ENCODE data around the gene AQP4.

DNA sequence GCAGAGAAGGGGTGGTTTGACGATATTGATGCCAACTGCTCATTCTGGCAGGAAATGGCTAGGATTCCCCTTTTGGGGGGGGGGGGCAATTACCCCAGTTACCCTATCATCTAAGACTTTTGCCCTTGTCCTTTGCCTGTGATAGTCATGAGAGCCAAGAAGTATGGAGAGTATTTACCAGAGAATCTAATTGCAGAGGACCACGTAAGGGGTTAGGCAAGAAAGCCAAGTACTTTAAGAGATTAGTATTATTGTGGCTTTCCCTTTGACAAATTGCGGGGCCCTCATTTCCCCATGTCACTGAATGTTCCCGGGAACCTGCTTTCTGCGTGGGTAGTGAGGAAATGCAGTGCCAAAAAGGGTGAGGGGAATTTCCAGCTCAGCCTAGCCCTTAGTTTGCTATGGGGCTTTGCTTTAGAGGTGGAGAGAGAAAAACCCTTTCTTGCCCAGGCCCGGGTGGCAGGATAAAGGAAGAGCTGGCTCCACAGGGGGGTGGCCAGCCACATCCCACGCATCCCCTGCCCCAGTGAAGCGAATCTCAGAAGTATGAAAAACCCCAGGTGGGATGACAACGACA lies 1.5 kb downstream of the AQP4 start:
- TF ChIP-seq, protein P1, sequence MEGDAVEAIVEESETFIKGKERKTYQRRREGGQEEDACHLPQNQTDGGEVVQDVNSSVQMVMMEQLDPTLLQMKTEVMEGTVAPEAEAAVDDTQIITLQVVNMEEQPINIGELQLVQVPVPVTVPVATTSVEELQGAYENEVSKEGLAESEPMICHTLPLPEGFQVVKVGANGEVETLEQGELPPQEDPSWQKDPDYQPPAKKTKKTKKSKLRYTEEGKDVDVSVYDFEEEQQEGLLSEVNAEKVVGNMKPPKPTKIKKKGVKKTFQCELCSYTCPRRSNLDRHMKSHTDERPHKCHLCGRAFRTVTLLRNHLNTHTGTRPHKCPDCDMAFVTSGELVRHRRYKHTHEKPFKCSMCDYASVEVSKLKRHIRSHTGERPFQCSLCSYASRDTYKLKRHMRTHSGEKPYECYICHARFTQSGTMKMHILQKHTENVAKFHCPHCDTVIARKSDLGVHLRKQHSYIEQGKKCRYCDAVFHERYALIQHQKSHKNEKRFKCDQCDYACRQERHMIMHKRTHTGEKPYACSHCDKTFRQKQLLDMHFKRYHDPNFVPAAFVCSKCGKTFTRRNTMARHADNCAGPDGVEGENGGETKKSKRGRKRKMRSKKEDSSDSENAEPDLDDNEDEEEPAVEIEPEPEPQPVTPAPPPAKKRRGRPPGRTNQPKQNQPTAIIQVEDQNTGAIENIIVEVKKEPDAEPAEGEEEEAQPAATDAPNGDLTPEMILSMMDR (IDR thresholded peaks at IDR 0.05; ENCODE audit: low read length): no peak
- TF ChIP-seq EZH2 (IDR thresholded peaks at IDR 0.05; ENCODE audit: borderline replicate concordance, low read length): no peak
